Measurements from ENCODE around the gene COL8A2.

Gene COL8A2

GRCh38 chr1:36088577-36089392 is 36.2 kb downstream of the COL8A2 start, which contains the start of gene ADPRS:
ADPRS (plus strand) TSS chr1:36088892; CDS start chr1:36088905, 13 bp downstream.
- DNase-seq = peak; percentile 92

- DNase-seq = no peak
Observed at GRCh38 chr1:36088265-36088576, 36.8 kb downstream of the COL8A2 start.

GRCh38 chr1:36087233-36088123 is 37.5 kb downstream of the COL8A2 start:
- no peak for DNase-seq

- DNase-seq = no peak
Observed at GRCh38 chr1:36086529-36087232, 38.3 kb downstream of the COL8A2 start.

- no peak for DNase-seq
Observed at GRCh38 chr1:36085686-36086526, 39.1 kb downstream of the COL8A2 start.

- DNase-seq = no peak
Observed at GRCh38 chr1:36085126-36085525, 39.9 kb downstream of the COL8A2 start.

GRCh38 chr1:36084497-36085115 is 40.4 kb downstream of the COL8A2 start:
- DNase-seq = no peak

GRCh38 chr1:36083635-36084496 is 41.2 kb downstream of the COL8A2 start, which contains the start of gene TEKT2:
TEKT2 (plus strand) TSS chr1:36084094; CDS start chr1:36084922, 828 bp downstream.
- DNase-seq = no peak

GRCh38 chr1:36083219-36083618 is 41.8 kb downstream of the COL8A2 start:
- DNase-seq = no peak

GRCh38 chr1:36081926-36082485 is 43.0 kb downstream of the COL8A2 start:
- no peak for DNase-seq

GRCh38 chr1:36080801-36081200 is 44.2 kb downstream of the COL8A2 start:
- no peak for DNase-seq

- no peak for DNase-seq
Observed at GRCh38 chr1:36080236-36080635, 44.8 kb downstream of the COL8A2 start.

GRCh38 chr1:36076979-36077573 is 47.9 kb downstream of the COL8A2 start:
- DNase-seq = no peak

GRCh38 chr1:36070349-36070748 is 54.7 kb downstream of the COL8A2 start:
- no peak for DNase-seq

GRCh38 chr1:36068866-36069265 is 56.2 kb downstream of the COL8A2 start:
- DNase-seq = no peak

GRCh38 chr1:36067871-36068270 is 57.2 kb downstream of the COL8A2 start:
- no peak for DNase-seq

GRCh38 chr1:36062315-36062714 is 62.7 kb downstream of the COL8A2 start:
- DNase-seq = no peak

GRCh38 chr1:36055706-36056105 is 69.3 kb downstream of the COL8A2 start:
- no peak for DNase-seq

- no peak for DNase-seq
Observed at GRCh38 chr1:36053978-36054377, 71.0 kb downstream of the COL8A2 start.

- no peak for DNase-seq
Observed at GRCh38 chr1:36051821-36052220, 73.2 kb downstream of the COL8A2 start.
